ENCODE data around the gene GTSF1L. TPM values are rescaled to one million over a fixed set of nuclear protein-coding genes. Genes with fewer than 3 reads are reported as not detected.

Gene GTSF1L
- total RNA-seq, 2 donors from 2014 or later = not detected

DNA sequence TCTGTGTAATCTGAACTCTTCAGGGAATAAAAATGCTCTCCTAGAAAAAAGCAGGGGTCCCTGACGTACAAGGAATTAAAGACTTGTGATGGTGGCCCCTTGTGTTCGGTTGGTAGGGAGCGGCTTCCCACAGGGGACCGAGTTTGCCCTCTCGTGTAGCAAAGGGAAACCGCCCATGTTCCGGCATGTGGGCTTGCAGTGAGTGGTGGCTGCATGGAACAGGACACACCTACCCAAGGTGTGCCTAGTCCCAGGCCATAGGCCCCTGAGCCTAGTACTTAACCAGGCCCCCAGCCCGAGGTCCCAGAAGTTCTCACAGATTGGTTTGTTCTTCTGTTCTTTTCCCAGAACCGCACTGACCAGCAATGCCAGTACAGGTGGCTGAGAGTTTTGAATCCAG is 44.4 kb downstream of the GTSF1L start:
- peaks cover 6% of the 10 kb centered on the region for H3K4me1 Mint-ChIP-seq
- no peaks in the 10 kb centered on the region for H3K27me3 Mint-ChIP-seq
- no peak overlapping the region for H3K27ac Mint-ChIP-seq
- no peaks in the 10 kb centered on the region for H3K36me3 Mint-ChIP-seq (ENCODE audit: low read depth)
- H3K4me3 Mint-ChIP-seq = no peak overlapping the region
- H3K9me3 Mint-ChIP-seq = no peaks in the 10 kb centered on the region
- no peak for ATAC-seq (replicated peaks)

DNA sequence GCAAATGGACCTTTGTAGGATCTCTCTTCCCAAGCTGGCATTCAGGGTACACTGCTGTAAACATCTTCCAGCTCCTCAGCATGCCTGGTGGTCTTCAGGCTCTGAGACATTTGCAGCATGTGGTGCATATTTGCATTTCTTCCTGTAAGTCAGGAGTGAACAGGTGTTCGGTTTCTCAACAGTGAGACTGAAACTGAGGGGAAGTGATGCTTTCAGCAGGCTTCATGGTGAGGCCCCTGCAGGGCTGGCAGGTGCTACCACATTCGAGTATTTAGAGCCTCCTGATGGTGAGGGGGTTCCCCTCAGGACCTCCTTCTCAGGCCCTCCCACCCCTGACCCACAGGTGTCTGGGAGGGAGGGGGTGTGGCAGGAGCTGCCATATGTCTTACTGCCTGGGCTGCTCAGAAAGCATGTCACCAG is 44.8 kb downstream of the GTSF1L start:
- ATAC-seq (replicated peaks) = peak; percentile 35
- no peaks in the 10 kb centered on the region for H3K36me3 Mint-ChIP-seq (ENCODE audit: low read depth)
- H3K27ac Mint-ChIP-seq = no peak overlapping the region
- no peak overlapping the region for H3K4me3 Mint-ChIP-seq
- H3K9me3 Mint-ChIP-seq = no peaks in the 10 kb centered on the region
- peaks cover 6% of the 10 kb centered on the region for H3K4me1 Mint-ChIP-seq
- H3K27me3 Mint-ChIP-seq = no peaks in the 10 kb centered on the region

DNA sequence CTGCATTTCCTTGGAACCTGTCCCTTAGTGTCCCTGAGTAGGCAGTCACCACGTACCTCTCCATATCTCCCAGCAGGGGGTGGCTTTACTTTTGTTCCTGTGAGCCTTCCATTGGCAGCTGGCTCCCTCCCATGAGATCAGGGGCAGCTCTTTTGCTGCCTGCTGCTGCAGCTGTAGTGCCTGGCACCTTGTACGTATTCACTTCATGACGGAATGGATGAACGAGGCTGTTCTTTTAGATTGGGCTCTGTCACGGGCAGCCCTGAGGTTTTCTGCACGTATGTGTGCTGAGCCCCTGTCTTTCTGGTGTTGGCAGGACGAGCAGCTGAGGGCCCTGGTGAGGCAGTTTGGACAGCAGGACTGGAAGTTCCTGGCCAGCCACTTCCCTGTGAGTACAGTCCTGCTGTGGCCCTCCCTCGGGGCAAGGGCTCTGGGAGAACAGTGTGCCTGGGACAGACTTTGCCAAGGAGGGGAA is 45.3 kb downstream of the GTSF1L start:
- no peak overlapping the region for H3K4me3 Mint-ChIP-seq
- H3K36me3 Mint-ChIP-seq (ENCODE audit: low read depth) = no peaks in the 10 kb centered on the region
- H3K27ac Mint-ChIP-seq = peak overlapping the region; percentile 43
- H3K4me1 Mint-ChIP-seq = peaks cover 6% of the 10 kb centered on the region
- H3K9me3 Mint-ChIP-seq = no peaks in the 10 kb centered on the region
- no peak for ATAC-seq (replicated peaks)
- no peaks in the 10 kb centered on the region for H3K27me3 Mint-ChIP-seq

DNA sequence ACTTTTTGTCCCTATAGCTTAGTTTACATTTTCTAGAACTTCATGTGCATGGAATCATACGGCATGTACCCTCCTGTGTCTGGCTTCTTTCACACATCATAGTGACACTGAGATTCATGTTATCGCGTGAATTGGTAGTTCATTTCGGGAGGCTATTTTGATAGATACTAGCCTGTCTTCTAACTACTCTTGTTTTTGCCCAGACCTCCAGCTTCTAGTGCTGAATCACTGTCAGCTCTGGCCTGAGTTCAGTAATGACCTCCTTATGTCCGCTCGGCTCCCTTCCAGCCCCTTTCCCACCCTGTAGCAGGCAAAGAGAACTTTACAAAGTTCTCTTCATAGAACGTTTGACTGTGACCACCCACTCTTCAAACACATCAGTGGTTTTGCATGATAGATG is 45.8 kb downstream of the GTSF1L start:
- H3K27ac Mint-ChIP-seq = no peak overlapping the region

DNA sequence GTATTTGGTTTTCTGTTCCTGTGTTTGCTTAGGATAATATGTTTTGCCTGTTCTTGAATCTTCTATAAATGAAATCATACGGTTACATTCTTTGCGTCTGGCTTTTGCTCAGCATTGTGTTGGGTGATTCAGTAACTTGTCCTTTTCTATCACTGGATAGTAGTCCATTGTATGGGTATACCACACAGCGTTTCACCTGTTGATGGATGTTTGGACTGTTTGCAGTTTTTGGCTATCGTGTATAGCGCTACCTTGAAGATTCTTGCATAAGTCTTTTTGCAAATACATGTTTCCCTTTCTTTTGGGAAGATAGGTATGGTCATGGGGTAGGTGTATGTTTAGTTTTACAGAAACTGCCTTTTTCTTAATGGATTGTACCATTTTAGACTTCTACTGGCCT is 50.4 kb downstream of the GTSF1L start:
- H3K4me3 Mint-ChIP-seq = no peak overlapping the region
- no peak overlapping the region for H3K27ac Mint-ChIP-seq
- H3K4me1 Mint-ChIP-seq = peaks cover 7% of the 10 kb centered on the region
- H3K36me3 Mint-ChIP-seq (ENCODE audit: low read depth) = peaks cover 25% of the 10 kb centered on the region
- no peaks in the 10 kb centered on the region for H3K27me3 Mint-ChIP-seq
- no peaks in the 10 kb centered on the region for H3K9me3 Mint-ChIP-seq
- no peak for ATAC-seq (replicated peaks)

More for the DNA sequence above, 45.8 kb downstream of the GTSF1L start:
- H3K36me3 Mint-ChIP-seq (ENCODE audit: low read depth) = peaks cover 5% of the 10 kb centered on the region
- no peak overlapping the region for H3K4me3 Mint-ChIP-seq
- H3K4me1 Mint-ChIP-seq = peaks cover 9% of the 10 kb centered on the region
- no peak for ATAC-seq (replicated peaks)
- no peaks in the 10 kb centered on the region for H3K27me3 Mint-ChIP-seq
- H3K9me3 Mint-ChIP-seq = no peaks in the 10 kb centered on the region

Other genes starting within 250 kb of the GTSF1L start
- 10 to 100 TPM in 1 of 2 donors, 1 to 10 TPM in 1; 6.1 to 15.3 TPM for gene L3MBTL1, start 219.3 kb downstream of the GTSF1L start, total RNA-seq
- 1 to 10 TPM in 1 of 2 donors, under 1 TPM in 1; 0.22 to 2.9 TPM for gene SGK2, start 168.0 kb downstream of the GTSF1L start, total RNA-seq
- 10 to 100 TPM; 10.9 to 15.9 TPM for gene IFT52, start 136.1 kb downstream of the GTSF1L start, total RNA-seq
- gene MYBL2, start 59.9 kb downstream of the GTSF1L start, total RNA-seq = 10 to 100 TPM; 41.4 to 95.5 TPM
- 1 to 10 TPM; 1.1 to 3.5 TPM for gene TOX2, start 187.8 kb upstream of the GTSF1L start, total RNA-seq